H1 (cell line): ENCODE measurements around the gene ATP1A1. TPM values are rescaled to one million over a fixed set of nuclear protein-coding genes. Genes with fewer than 3 reads are reported as not detected.

Experiments
- polyA plus RNA-seq, 7 experiments: library from polyadenylated mRNA; depleted of rRNA in 3 of 7; stranded (reverse) in 5 of 7; unstranded in 2 of 7; fragments of >200 nt in 5 of 7; fragments of 200-250 nt in 2 of 7; gene quantifications; 1 replicate in 5 of 7; 2 replicates in 1 of 7; 4 replicates in 1 of 7; pipeline versions ENCODE4 v1.2.1 to v1.2.3, GENCODE V29; 2011 to 2013; ENCODE audit warnings: missing spikeins in 2 of 7, mixed read lengths in 2 of 7
- small RNA-seq: library from polyadenylated mRNA; stranded (forward); fragments of <200 nt; extraction: miRNeasy Mini kit (QIAGEN cat#:217004); gene quantifications from one replicate; pipeline ENCODE3, GENCODE V24; 2013; ENCODE audit not compliant: insufficient read depth
- total RNA-seq: library from RNA; stranded (reverse); fragmentation: NEBNext Ultra II Directional; extraction: Animal tissue kit (Norgen Biotek cat#: 25700); gene quantifications from 2 replicates; pipeline ENCODE4 v1.2.1, GENCODE V29; 2021

Gene ATP1A1
- total and polyA plus RNA-seq, 2 of the 8 experiments (the other 6 are each of a cell fraction or from before 2014, with no cell fraction given), result 222 to 325 TPM

Small RNAs within 50 kb of the gene (small RNA-seq; reads per million reads assigned to genes)
- gene RF00019, result not detected
- gene RNU6-817P, result not detected

Other genes starting within 250 kb of the ATP1A1 start
- gene CD58, start 197.8 kb downstream of the ATP1A1 start, total RNA-seq, result 5.5 and 6.0 TPM in 2 replicates
- gene CD58, start 197.8 kb downstream of the ATP1A1 start, polyA plus RNA-seq (2011; rRNA removed), result 2.8 and 5.3 TPM in 2 replicates